Fibroblast of villous mesenchyme (primary cell): ENCODE results near the gene RET. TPM values are rescaled to one million over a fixed set of nuclear protein-coding genes. Genes with fewer than 3 reads are reported as not detected.

ENCODE experiments used
- DNase-seq: peaks from one replicate; pipeline ENCODE4 v3.0.0-alpha.2; 2010; ENCODE audit warnings: low read depth
- H3K4me3 ChIP-seq: 2 replicates; pipeline ENCODE4 v1.5.1; 2011; ENCODE audit warnings: low read depth, mild to moderate bottlenecking, low read length
- total RNA-seq: library from RNA; depleted of rRNA; stranded (reverse); fragments of >200 nt; gene quantifications from 2 replicates; pipeline ENCODE4 v1.2.3, GENCODE V29; 2012
- TF ChIP-seq, protein P1 (sequence below): IDR thresholded peaks from 2 replicates; pipeline ENCODE4 v1.5.1; 2012; ENCODE audit warnings: low read depth, mild to moderate bottlenecking, low read length; ENCODE audit not compliant: insufficient read depth

RET gene
- total RNA-seq, 1 donor, result 0.43 TPM

- no peak for DNase-seq
- no peak overlapping the region for H3K4me3 ChIP-seq
- TF ChIP-seq, protein P1, sequence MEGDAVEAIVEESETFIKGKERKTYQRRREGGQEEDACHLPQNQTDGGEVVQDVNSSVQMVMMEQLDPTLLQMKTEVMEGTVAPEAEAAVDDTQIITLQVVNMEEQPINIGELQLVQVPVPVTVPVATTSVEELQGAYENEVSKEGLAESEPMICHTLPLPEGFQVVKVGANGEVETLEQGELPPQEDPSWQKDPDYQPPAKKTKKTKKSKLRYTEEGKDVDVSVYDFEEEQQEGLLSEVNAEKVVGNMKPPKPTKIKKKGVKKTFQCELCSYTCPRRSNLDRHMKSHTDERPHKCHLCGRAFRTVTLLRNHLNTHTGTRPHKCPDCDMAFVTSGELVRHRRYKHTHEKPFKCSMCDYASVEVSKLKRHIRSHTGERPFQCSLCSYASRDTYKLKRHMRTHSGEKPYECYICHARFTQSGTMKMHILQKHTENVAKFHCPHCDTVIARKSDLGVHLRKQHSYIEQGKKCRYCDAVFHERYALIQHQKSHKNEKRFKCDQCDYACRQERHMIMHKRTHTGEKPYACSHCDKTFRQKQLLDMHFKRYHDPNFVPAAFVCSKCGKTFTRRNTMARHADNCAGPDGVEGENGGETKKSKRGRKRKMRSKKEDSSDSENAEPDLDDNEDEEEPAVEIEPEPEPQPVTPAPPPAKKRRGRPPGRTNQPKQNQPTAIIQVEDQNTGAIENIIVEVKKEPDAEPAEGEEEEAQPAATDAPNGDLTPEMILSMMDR, result no peak
Measured at GRCh38 chr10:43115881-43116595, 39.2 kb downstream of the RET start.

DNA sequence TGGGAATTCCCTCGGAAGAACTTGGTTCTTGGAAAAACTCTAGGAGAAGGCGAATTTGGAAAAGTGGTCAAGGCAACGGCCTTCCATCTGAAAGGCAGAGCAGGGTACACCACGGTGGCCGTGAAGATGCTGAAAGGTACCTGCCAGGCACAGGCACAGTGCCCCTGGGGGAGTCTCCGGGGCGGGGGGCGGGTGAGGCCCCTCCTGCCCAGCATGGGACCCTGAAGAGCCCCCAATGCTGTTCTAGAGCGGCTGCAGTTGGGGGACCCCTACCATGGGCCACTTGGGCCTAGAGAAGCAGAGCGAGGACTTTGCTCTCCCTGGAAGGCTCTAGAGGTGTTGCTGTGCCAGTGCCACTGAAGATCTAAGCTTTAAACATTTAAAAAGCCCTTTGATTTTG lies 39.7 kb downstream of the RET start:
- TF ChIP-seq, protein P1, result no peak
- DNase-seq, result no peak
- no peak overlapping the region for H3K4me3 ChIP-seq

DNA sequence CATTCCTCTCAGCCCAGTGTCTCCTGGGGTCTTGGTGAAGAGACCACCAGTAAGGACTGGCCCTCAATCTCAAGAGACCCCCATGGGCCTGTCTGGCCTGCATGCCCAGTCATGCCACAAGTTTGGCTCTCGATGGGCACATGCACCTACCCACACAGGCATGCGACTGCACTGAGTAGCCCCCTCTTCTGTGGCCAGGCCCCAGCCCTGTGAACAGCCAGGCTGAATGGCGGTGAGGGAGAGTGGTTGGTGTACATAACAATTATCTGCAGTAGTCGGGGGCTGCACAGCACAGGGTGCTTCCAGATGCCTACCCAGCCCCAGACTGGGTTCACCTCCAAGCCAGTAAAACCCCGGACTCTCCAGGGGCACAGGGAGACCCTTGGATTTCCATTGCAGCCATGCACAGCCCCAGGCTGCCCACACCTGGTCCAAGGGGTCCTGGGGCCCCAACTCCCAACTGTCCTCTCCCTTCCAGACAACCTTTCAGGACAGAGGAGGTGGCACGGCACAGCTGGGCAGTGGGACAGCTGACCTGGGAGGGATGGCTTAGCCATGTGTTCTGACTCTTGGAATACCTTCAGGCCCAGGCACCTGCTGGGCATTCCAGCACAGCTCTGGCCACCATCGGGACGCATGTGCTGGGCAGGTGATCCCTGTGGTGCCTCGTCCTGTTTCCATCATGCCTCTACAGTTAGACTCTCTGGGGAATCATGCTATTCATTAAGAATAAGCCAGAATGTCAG lies 40.3 kb downstream of the RET start:
- TF ChIP-seq, protein P1, result no peak
- H3K4me3 ChIP-seq, result no peak overlapping the region
- no peak for DNase-seq

GRCh38 chr10:43117777-43118583 lies 41.1 kb downstream of the RET start:
- H3K4me3 ChIP-seq, result no peak overlapping the region
- DNase-seq, result no peak
- TF ChIP-seq, protein P1, result no peak

GRCh38 chr10:43118631-43119415 lies 42.0 kb downstream of the RET start:
- no peak overlapping the region for H3K4me3 ChIP-seq
- no peak for DNase-seq
- TF ChIP-seq, protein P1, result no peak

- no peak overlapping the region for H3K4me3 ChIP-seq
- TF ChIP-seq, protein P1, result no peak
- DNase-seq, result no peak
Measured at GRCh38 chr10:43119416-43120115, 42.7 kb downstream of the RET start.
